AG04450 (cell line): ENCODE data around the gene CT45A10. TPM values are rescaled to one million over a fixed set of nuclear protein-coding genes. Genes with fewer than 3 reads are reported as not detected.
"Not testable (repeated sequence)": the region's sequence is repeated elsewhere in the genome, so short reads cannot be mapped to it uniquely, and the experiment has no call there.

ENCODE experiments used
- CTCF ChIA-PET: fragments of 300-600, 350-600 bp; formaldehyde crosslinking; extraction: SDS; loops from one replicate; lab custom pipeline; 2022; ENCODE audit warnings: antibody characterized with exemption, inconsistent platforms; lab: Charles Lee
- POLR2A ChIA-PET: fragments of 350-600 bp; formaldehyde crosslinking; extraction: SDS; loops from one replicate; lab custom pipeline; 2021; ENCODE audit warnings: antibody characterized with exemption, inconsistent platforms; lab: Yijun Ruan, JAX
- DNase-seq: peaks from one replicate; pipeline ENCODE4 v3.0.0-alpha.2; 2011; ENCODE audit warnings: low read depth, low spot score
- H3K27ac ChIP-seq: one replicate; pipeline ENCODE4 v1.5.1; 2012; ENCODE audit warnings: low read depth, low read length, control low read depth
- H3K27me3 ChIP-seq: one replicate; pipeline ENCODE4 v1.6.0; 2012; ENCODE audit warnings: low read length; ENCODE audit not compliant: control insufficient read depth, insufficient read depth
- H3K4me3 ChIP-seq: 2 replicates; pipeline ENCODE4 v1.5.1; 2011; ENCODE audit warnings: mild to moderate bottlenecking, low read depth, low read length, control low read depth
- H3K9me3 ChIP-seq: 2 replicates; pipeline ENCODE4 v1.5.1; 2012; ENCODE audit warnings: low read length; ENCODE audit not compliant: control insufficient read depth, insufficient read depth
- polyA plus RNA-seq: library from polyadenylated mRNA; depleted of rRNA; stranded (reverse); fragments of >200 nt; gene quantifications from 2 replicates; pipeline ENCODE4 v1.2.3, GENCODE V29; 2011
- TF ChIP-seq, protein P1 (sequence below): IDR thresholded peaks from 2 replicates; pipeline ENCODE4 v1.5.1; 2011; ENCODE audit warnings: low read depth, low read length, control low read depth, inconsistent platforms

The CT45A10 gene
- polyA plus RNA-seq, 1 experiment: not detected

GRCh38 chrX:135914404-135914803 is 21.2 kb upstream of the CT45A10 start:
- CTCF ChIA-PET: no interaction called here
- no peak for DNase-seq
- POLR2A ChIA-PET: no interaction called here
- Histone ChIP-seq H3K27me3 (no peaks in the 10 kb centered on the region), H3K27ac (no peak overlapping the region), H3K4me3 (no peak overlapping the region), H3K9me3 (no peaks in the 10 kb centered on the region)
- TF ChIP-seq, protein P1, sequence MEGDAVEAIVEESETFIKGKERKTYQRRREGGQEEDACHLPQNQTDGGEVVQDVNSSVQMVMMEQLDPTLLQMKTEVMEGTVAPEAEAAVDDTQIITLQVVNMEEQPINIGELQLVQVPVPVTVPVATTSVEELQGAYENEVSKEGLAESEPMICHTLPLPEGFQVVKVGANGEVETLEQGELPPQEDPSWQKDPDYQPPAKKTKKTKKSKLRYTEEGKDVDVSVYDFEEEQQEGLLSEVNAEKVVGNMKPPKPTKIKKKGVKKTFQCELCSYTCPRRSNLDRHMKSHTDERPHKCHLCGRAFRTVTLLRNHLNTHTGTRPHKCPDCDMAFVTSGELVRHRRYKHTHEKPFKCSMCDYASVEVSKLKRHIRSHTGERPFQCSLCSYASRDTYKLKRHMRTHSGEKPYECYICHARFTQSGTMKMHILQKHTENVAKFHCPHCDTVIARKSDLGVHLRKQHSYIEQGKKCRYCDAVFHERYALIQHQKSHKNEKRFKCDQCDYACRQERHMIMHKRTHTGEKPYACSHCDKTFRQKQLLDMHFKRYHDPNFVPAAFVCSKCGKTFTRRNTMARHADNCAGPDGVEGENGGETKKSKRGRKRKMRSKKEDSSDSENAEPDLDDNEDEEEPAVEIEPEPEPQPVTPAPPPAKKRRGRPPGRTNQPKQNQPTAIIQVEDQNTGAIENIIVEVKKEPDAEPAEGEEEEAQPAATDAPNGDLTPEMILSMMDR: no peak

- Histone ChIP-seq H3K27ac (no peak overlapping the region), H3K9me3 (no peaks in the 10 kb centered on the region), H3K4me3 (no peak overlapping the region), H3K27me3 (no peaks in the 10 kb centered on the region)
- TF ChIP-seq, protein P1: no peak
- no peak for DNase-seq
- POLR2A ChIA-PET: no interaction called here
- CTCF ChIA-PET: no interaction called here
Observed at GRCh38 chrX:135910251-135910650, 17.0 kb upstream of the CT45A10 start.

DNA sequence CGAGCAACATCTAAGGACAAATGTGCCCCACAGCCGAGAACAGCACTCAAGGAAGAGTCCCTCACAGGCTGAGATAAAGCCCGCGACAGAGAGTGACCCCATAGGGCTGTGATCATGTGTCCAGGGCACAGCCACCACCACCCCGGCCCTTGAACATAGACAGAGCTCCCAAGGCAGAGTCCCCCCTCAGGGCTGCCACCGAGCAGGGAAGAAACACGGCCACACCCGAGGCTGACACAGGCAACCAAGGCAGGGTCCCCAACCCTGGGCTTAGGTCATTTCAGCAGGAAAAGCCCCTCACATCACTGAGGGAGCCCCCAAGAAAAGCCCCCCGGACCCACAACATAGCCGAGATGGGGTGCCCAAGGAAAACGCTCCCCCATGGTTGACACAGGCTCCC is 463 bp downstream of the CT45A10 start:
- ChIA-PET POLR2A (no interaction called here), CTCF (no interaction called here)
- TF ChIP-seq, protein P1: no peak
- peaks cover 3% of the 10 kb centered on the region; the same call in 1 of the 2 replicates for H3K9me3 ChIP-seq
- H3K4me3 ChIP-seq: no peak overlapping the region
- H3K27me3 ChIP-seq: no peaks in the 10 kb centered on the region
- no peak for DNase-seq
- H3K27ac ChIP-seq: no peak overlapping the region

DNA sequence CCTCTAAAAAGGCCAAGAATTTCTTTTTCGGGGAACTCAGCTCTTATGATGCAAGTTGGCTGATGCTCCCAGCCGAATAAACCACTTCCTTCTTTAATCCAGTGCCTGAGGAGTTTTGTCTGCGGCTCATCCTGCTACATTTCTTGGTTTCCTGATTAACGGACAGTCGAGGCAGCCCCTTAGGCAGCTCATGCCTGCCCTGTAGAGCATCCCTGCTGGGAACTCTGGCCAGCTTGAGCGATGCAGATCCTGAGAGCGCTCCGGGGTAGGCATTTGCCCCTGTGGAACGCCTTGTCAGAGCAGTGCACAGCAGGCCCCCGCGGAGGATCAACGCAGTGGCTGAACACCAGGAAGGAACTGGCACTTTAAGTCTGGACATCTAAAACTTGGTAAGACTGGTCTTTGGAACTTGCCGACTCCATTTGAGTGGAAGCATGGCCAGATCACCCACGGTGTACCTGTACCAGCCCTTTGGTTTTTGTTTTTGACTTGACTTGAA is 3.1 kb downstream of the CT45A10 start:
- DNase-seq: no peak
- H3K27me3 ChIP-seq: no peaks in the 10 kb centered on the region
- POLR2A ChIA-PET: no interaction called here
- CTCF ChIA-PET: no interaction called here
- H3K4me3 ChIP-seq: no peak overlapping the region
- H3K9me3 ChIP-seq: peaks cover 3% of the 10 kb centered on the region; the same call in 1 of the 2 replicates
- TF ChIP-seq, protein P1: no peak
- no peak overlapping the region for H3K27ac ChIP-seq

DNA sequence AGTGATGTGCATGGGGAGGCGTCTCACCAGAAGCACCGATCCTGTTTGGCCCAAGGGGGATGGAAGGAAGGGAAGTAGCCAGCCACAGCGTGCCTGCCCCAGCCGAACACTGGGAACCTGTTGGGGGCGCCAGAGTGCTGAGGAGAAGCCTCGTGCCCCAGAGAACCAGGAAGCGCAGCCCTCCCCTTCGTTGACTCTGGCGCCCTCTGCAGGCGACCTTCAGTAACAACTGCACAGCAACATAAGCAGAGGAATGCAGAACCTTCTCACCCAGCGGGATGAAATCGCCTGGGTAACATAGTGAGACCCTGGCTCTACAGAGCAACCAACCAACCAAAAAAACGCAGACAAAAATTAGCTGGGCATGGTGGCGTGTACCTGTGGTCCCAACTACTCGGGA is 4.3 kb downstream of the CT45A10 start:
- H3K27ac ChIP-seq, H3K4me3 ChIP-seq, H3K9me3 ChIP-seq, CTCF ChIA-PET, POLR2A ChIA-PET, DNase-seq, H3K27me3 ChIP-seq: not testable (repeated sequence)

DNA sequence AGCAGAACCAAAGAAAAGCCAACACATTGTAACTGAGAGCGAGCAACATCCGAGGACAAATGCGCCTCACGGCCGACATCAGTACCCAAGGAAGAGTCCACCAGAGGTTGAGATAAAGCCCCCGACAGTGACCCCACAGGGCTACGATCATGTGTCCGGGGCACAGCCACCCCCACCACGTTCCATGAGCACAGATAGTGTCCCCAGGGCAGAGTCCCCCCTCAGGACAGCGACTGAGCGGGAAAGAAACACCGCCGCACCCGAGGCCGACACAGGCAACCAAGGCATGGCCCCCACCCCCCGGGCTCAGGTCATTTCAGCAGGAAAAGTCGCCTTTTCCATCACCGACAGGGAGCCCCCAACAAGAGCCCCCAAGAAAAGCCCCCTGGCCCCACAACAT is 5.0 kb downstream of the CT45A10 start:
- H3K4me3 ChIP-seq, DNase-seq, POLR2A ChIA-PET, H3K27ac ChIP-seq, H3K27me3 ChIP-seq, CTCF ChIA-PET, H3K9me3 ChIP-seq: not testable (repeated sequence)

GRCh38 chrX:135882741-135883140 is 10.5 kb downstream of the CT45A10 start:
- H3K27me3 ChIP-seq, POLR2A ChIA-PET, H3K27ac ChIP-seq, H3K4me3 ChIP-seq, DNase-seq, H3K9me3 ChIP-seq, CTCF ChIA-PET: not testable (repeated sequence)

GRCh38 chrX:135871712-135872111 is 21.5 kb downstream of the CT45A10 start, which contains the start of gene CT45A9:
CT45A9 (minus strand) TSS chrX:135871812; CDS start chrX:135868061, 3,751 bp downstream.
- H3K27ac ChIP-seq, CTCF ChIA-PET, H3K27me3 ChIP-seq, H3K9me3 ChIP-seq, DNase-seq, POLR2A ChIA-PET, H3K4me3 ChIP-seq: not testable (repeated sequence)

DNA sequence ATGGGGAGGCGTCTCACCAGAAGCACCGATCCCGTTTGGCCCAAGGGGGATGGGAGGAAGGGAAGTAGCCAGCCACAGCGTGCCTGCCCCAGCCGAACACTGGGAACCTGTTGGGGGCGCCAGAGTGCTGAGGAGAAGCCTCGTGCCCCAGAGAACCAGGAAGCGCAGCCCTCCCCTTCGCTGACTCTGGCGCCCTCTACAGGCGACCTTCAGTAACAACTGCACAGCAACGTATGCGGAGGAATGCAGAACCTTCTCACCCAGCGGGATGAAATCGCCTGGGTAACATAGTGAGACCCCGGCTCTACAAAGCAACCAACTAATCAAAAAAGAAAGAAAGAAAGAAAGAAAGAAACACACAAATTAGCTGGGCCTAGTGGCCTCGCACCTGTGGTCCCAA is 38.8 kb downstream of the CT45A10 start, which contains the start of gene CT45A8:
Gene CT45A8, minus strand, starts transcription at position 101 of the 400 bp plus-strand sequence. CDS start 3,755 bp downstream, outside the sequence.
- CTCF ChIA-PET, H3K27me3 ChIP-seq, DNase-seq, H3K9me3 ChIP-seq, H3K4me3 ChIP-seq, H3K27ac ChIP-seq, POLR2A ChIA-PET: not testable (repeated sequence)
